ENCODE data around the gene MAP2K1. TPM values are rescaled to one million over a fixed set of nuclear protein-coding genes. Genes with fewer than 3 reads are reported as not detected.

MAP2K1 gene
- total RNA-seq, 1 donor from 2014 or later, result 23.6 TPM

- intact Hi-C loops (cut with DNase I), result no loop called here
- no peak for TF ChIP-seq POLR2A (IDR thresholded peaks at IDR 0.05)
- TF ChIP-seq, protein P1, sequence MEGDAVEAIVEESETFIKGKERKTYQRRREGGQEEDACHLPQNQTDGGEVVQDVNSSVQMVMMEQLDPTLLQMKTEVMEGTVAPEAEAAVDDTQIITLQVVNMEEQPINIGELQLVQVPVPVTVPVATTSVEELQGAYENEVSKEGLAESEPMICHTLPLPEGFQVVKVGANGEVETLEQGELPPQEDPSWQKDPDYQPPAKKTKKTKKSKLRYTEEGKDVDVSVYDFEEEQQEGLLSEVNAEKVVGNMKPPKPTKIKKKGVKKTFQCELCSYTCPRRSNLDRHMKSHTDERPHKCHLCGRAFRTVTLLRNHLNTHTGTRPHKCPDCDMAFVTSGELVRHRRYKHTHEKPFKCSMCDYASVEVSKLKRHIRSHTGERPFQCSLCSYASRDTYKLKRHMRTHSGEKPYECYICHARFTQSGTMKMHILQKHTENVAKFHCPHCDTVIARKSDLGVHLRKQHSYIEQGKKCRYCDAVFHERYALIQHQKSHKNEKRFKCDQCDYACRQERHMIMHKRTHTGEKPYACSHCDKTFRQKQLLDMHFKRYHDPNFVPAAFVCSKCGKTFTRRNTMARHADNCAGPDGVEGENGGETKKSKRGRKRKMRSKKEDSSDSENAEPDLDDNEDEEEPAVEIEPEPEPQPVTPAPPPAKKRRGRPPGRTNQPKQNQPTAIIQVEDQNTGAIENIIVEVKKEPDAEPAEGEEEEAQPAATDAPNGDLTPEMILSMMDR (IDR thresholded peaks at IDR 0.05), result no peak
- no peak for TF ChIP-seq POLR2AphosphoS5 (IDR thresholded peaks at IDR 0.05; ENCODE audit: insufficient read depth in 1 of 2, low read depth in 1 of 2)
- H3K4me3 ChIP-seq, result no peak overlapping the region
- DNase-seq (ENCODE audit: extremely low spot score in 2 of 2), result no peak
- no peaks in the 10 kb centered on the region for H3K4me1 ChIP-seq
- H3K36me3 ChIP-seq, result peaks cover 0 to 9% of the 10 kb centered on the region in 2 donors
- H3K27me3 ChIP-seq, result no peaks in the 10 kb centered on the region
- H3K27ac ChIP-seq, result no peak overlapping the region
- no peaks in the 10 kb centered on the region for H3K9me3 ChIP-seq
Measured at GRCh38 chr15:66535056-66535455, 148.3 kb downstream of the MAP2K1 start.

Small RNAs within 50 kb of the gene (microRNA-seq; reads per million reads assigned to microRNA genes)
- gene MIR4512 (ENCODE audit: borderline number of aligned reads, borderline replicate concordance), result not detected

Small RNAs within 50 kb of the gene (small RNA-seq; reads per million reads assigned to genes)
- not detected for gene ATP5MFP6
- gene MIR4512, result not detected
- gene RF00019, result not detected
- gene RF01159, result not detected
- 4.0 reads per million, percentile 83 among the genes with 10 or more reads in this experiment for gene SCARNA14
- not detected for gene SNORD16
- not detected for gene SNORD18A
- not detected for gene SNORD18B
- not detected for gene SNORD18C

Other genes starting within 250 kb of the MAP2K1 start
- gene MEGF11, start 133.2 kb upstream of the MAP2K1 start, total RNA-seq, result 0.25 TPM
- 20.9 TPM for gene DIS3L, start 93.3 kb upstream of the MAP2K1 start, total RNA-seq
- 7.9 TPM for gene TIPIN, start 30.2 kb upstream of the MAP2K1 start, total RNA-seq
- 27.0 TPM for gene SNAPC5, start 110.8 kb downstream of the MAP2K1 start, total RNA-seq
- 3,670 TPM for gene RPL4, start 117.9 kb downstream of the MAP2K1 start, total RNA-seq
- 2.2 TPM for gene ZWILCH, start 118.4 kb downstream of the MAP2K1 start, total RNA-seq
- not detected for gene LCTL, start 179.1 kb downstream of the MAP2K1 start, total RNA-seq